IMR-90 (cell line): Measurements from ENCODE around the gene GM2A. TPM values are rescaled to one million over a fixed set of nuclear protein-coding genes. Genes with fewer than 3 reads are reported as not detected.

ENCODE experiments used
- ATAC-seq: fragments of 200-7000 bp; cut with Tn5 transposase; 2 replicates; pipeline ENCODE4 v1.9.1; 2020; ENCODE audit warnings: low read depth, mild to moderate bottlenecking, moderate library complexity
- BruUV-seq: library from RNA; stranded (reverse); fragments of 400-500 nt; replicated peaks from 2 replicates; lab custom pipeline; 2021; lab: Mats Ljungman, UMichigan
- CTCF ChIA-PET: fragments of 300-600 bp; formaldehyde crosslinking; extraction: SDS; loops from one replicate; lab custom pipeline; 2021; ENCODE audit warnings: antibody characterized with exemption; lab: Yijun Ruan, JAX
- POLR2A ChIA-PET: fragments of 300-600 bp; sonication (Branson Sonifier 250); formaldehyde crosslinking; loops from one replicate; lab custom pipeline; 2022; ENCODE audit warnings: antibody characterized with exemption; ENCODE audit not compliant: unreplicated experiment; lab: Charles Lee
- DNase-seq: peaks from one replicate; pipeline ENCODE4 v3.0.0; 2013
- H2AFZ ChIP-seq: replicated peaks from 2 replicates; pipeline ENCODE3; 2013; ENCODE audit warnings: low read length, mild to moderate bottlenecking; ENCODE audit not compliant: poor library complexity
- H2AK5ac ChIP-seq: 2 replicates; pipeline ENCODE4 v1.6.1; 2013; ENCODE audit warnings: low read depth, low read length, inconsistent platforms
- H2AK9ac ChIP-seq: replicated peaks from 2 replicates; pipeline ENCODE3; 2013; ENCODE audit warnings: mild to moderate bottlenecking, low read depth, low read length, moderate library complexity; ENCODE audit not compliant: poor library complexity
- H2BK120ac ChIP-seq: 2 replicates; pipeline ENCODE4 v1.6.1; 2013; ENCODE audit warnings: low read depth, low read length, inconsistent platforms
- H2BK15ac ChIP-seq: 3 replicates; pipeline ENCODE4 v1.6.1; 2013; ENCODE audit warnings: low read depth, low read length, inconsistent platforms
- H2BK20ac ChIP-seq: 2 replicates; pipeline ENCODE4 v1.6.1; 2013; ENCODE audit warnings: low read depth, mild to moderate bottlenecking, inconsistent platforms, low read length, moderate library complexity
- H2BK5ac ChIP-seq: 2 replicates; pipeline ENCODE4 v1.6.1; 2013; ENCODE audit warnings: mild to moderate bottlenecking, low read depth, low read length, inconsistent platforms; ENCODE audit not compliant: poor library complexity, severe bottlenecking
- H3K14ac ChIP-seq: replicated peaks from 2 replicates; pipeline ENCODE4 v1.6.1; 2013; ENCODE audit warnings: low read depth, low read length, inconsistent platforms
- H3K18ac ChIP-seq: 2 replicates; pipeline ENCODE4 v1.6.1; 2013; ENCODE audit warnings: low read depth, low read length, control low read depth
- H3K23ac ChIP-seq: 2 replicates; pipeline ENCODE4 v1.6.1; 2013; ENCODE audit warnings: low read depth, low read length, inconsistent platforms
- H3K27ac ChIP-seq: 2 replicates; pipeline ENCODE4 v1.5.1; 2013; ENCODE audit warnings: mild to moderate bottlenecking, control low read depth, low read length; ENCODE audit not compliant: insufficient read depth
- H3K27me3 ChIP-seq: 2 replicates; pipeline ENCODE4 v1.6.1; 2013; ENCODE audit warnings: low read length; ENCODE audit not compliant: control insufficient read depth, insufficient read depth
- H3K36me3 ChIP-seq: 2 replicates; pipeline ENCODE4 v1.6.1; 2013; ENCODE audit warnings: low read length, mixed read lengths; ENCODE audit not compliant: control insufficient read depth, insufficient read depth
- H3K4ac ChIP-seq: 2 replicates; pipeline ENCODE4 v1.6.1; 2013; ENCODE audit warnings: low read depth, low read length, inconsistent platforms
- H3K4me1 ChIP-seq: 2 replicates; pipeline ENCODE4 v1.6.1; 2013; ENCODE audit warnings: low read length, mixed read lengths; ENCODE audit not compliant: control insufficient read depth, insufficient read depth
- H3K4me2 ChIP-seq: 2 replicates; pipeline ENCODE4 v1.6.1; 2013; ENCODE audit warnings: low read depth, mild to moderate bottlenecking, control low read depth, low read length, moderate library complexity
- H3K4me3 ChIP-seq: 2 replicates; pipeline ENCODE4 v1.5.1; 2013; ENCODE audit warnings: low read depth, mild to moderate bottlenecking, control low read depth, low read length, moderate library complexity; ENCODE audit not compliant: insufficient read depth
- H3K56ac ChIP-seq: 2 replicates; pipeline ENCODE4 v1.6.1; 2013; ENCODE audit warnings: low read length, inconsistent platforms; ENCODE audit not compliant: insufficient read depth; ENCODE audit errors: extremely low read depth
- H3K79me1 ChIP-seq, 2 experiments: 2 replicates each; pipeline ENCODE4 v1.6.1; 2013; ENCODE audit warnings: low read length in 2 of 2, inconsistent platforms in 1 of 2, low read depth in 1 of 2
- H3K9ac ChIP-seq: 2 replicates; pipeline ENCODE4 v1.6.1; 2013; ENCODE audit warnings: low read depth, low read length, control low read depth
- H3K9me1 ChIP-seq: 2 replicates; pipeline ENCODE4 v1.6.1; 2013; ENCODE audit warnings: low read length, inconsistent platforms; ENCODE audit not compliant: insufficient read depth
- H3K9me3 ChIP-seq: 2 replicates; pipeline ENCODE4 v1.6.1; 2013; ENCODE audit warnings: low read length; ENCODE audit not compliant: control insufficient read depth, insufficient read depth
- H4K20me1 ChIP-seq: 2 replicates; pipeline ENCODE4 v1.6.1; 2013; ENCODE audit warnings: low read length, inconsistent platforms; ENCODE audit not compliant: insufficient read depth
- H4K5ac ChIP-seq: 2 replicates; pipeline ENCODE4 v1.6.1; 2013; ENCODE audit warnings: mild to moderate bottlenecking, low read depth, low read length, control low read depth
- H4K8ac ChIP-seq, 2 experiments: 2 replicates each; pipeline ENCODE4 v1.6.1; 2013; ENCODE audit warnings: low read depth in 2 of 2, low read length in 2 of 2, control low read depth in 1 of 2, inconsistent platforms in 1 of 2
- H4K91ac ChIP-seq: 2 replicates; pipeline ENCODE4 v1.6.1; 2013; ENCODE audit warnings: low read depth, low read length, inconsistent platforms; ENCODE audit not compliant: insufficient read depth
- CEBPB ChIP-seq: IDR thresholded peaks from 2 replicates; pipeline ENCODE4 v1.6.1; 2012; ENCODE audit warnings: low read depth, low read length, improper control_type of control experiment
- FOS ChIP-seq: fragments of 150-350 bp; IDR thresholded peaks from 2 replicates; pipeline ENCODE4 v1.6.1; 2016; ENCODE audit warnings: low read depth, low read length
- MAFK ChIP-seq: IDR thresholded peaks from 2 replicates; pipeline ENCODE4 v1.6.1; 2012; ENCODE audit warnings: low read depth, low read length, improper control_type of control experiment
- MAZ ChIP-seq: IDR thresholded peaks from 2 replicates; pipeline ENCODE4 v1.6.1; 2012; ENCODE audit warnings: low read depth, mild to moderate bottlenecking, low read length, improper control_type of control experiment, moderate library complexity, borderline replicate concordance
- MXI1 ChIP-seq: IDR thresholded peaks from 2 replicates; pipeline ENCODE4 v1.6.1; 2012; ENCODE audit warnings: low read depth, mild to moderate bottlenecking, low read length, moderate library complexity, borderline replicate concordance
- NFE2L2 ChIP-seq: fragments of 150-350 bp; IDR thresholded peaks from 2 replicates; pipeline ENCODE4 v1.6.1; 2016; ENCODE audit warnings: low read depth, mild to moderate bottlenecking, low read length
- POLR2A ChIP-seq: IDR thresholded peaks from 2 replicates; pipeline ENCODE4 v1.6.1; 2012; ENCODE audit warnings: mild to moderate bottlenecking, low read depth, low read length
- RAD21 ChIP-seq: IDR thresholded peaks from 2 replicates; pipeline ENCODE4 v1.6.1; 2012; ENCODE audit warnings: low read length, improper control_type of control experiment
- RCOR1 ChIP-seq: IDR thresholded peaks from 2 replicates; pipeline ENCODE4 v1.6.1; 2012; ENCODE audit warnings: mild to moderate bottlenecking, low read length, improper control_type of control experiment; ENCODE audit not compliant: insufficient replicate concordance
- RFX5 ChIP-seq: IDR thresholded peaks from 2 replicates; pipeline ENCODE4 v1.8.0; 2012; ENCODE audit warnings: low read depth, mild to moderate bottlenecking, low read length, moderate library complexity
- SMC3 ChIP-seq: fragments of 150-350 bp; IDR thresholded peaks from 2 replicates; pipeline ENCODE4 v1.6.1; 2016; ENCODE audit warnings: low read depth, mild to moderate bottlenecking, antibody characterized with exemption, low read length, moderate library complexity
- WGBS, 2 experiments: methylation state at CpG; one replicate each; pipeline versions ENCODE4 v1.1.5 to v1.1.7; 2013; ENCODE audit warnings: missing lambda C conversion rate in 2 of 2; ENCODE audit not compliant: insufficient read length in 1 of 2; ENCODE audit errors: extremely low coverage in 2 of 2; 5-methylcytosine and 5-hydroxymethylcytosine counted together
- dilution Hi-C: fragments of 300-500 bp; cut with HindIII; formaldehyde crosslinking; loops from one replicate; pipeline ENCODE4 v1.14.3; 2018; ENCODE audit warnings: low sequenced_read_pairs; ENCODE audit not compliant: unreplicated experiment
- in situ Hi-C: fragments of 300-500 bp; cut with MboI; formaldehyde crosslinking; loops from 3 replicates; pipeline ENCODE4 v1.14.3; 2019; ENCODE audit warnings: low sequenced_read_pairs, inconsistent platforms, mixed read lengths
- intact Hi-C: fragments of 100-400 bp; cut with micrococcal nuclease; formaldehyde crosslinking; loops from 2 replicates; pipeline ENCODE4 v1.10.0; 2022
- polyA plus RNA-seq, 3 experiments: library from polyadenylated mRNA; depleted of rRNA; stranded (reverse); fragments of >200 nt; gene quantifications; 2 replicates each; pipeline ENCODE4 v1.2.3, GENCODE V29; 2012; ENCODE audit warnings: low replicate concordance in 1 of 3
- total RNA-seq: library from RNA; depleted of rRNA; stranded (reverse); fragments of >200 nt; gene quantifications from 2 replicates; pipeline ENCODE4 v1.2.3, GENCODE V29; 2012
- TF ChIP-seq, protein P1 (sequence below): conservative IDR thresholded peaks from 2 replicates; pipeline ENCODE4 v1.5.1; 2012; ENCODE audit warnings: mild to moderate bottlenecking, low read depth, low read length, improper control_type of control experiment

Gene GM2A
- total and polyA plus RNA-seq, 2 of the 4 experiments (the other 2 are of a cell fraction): 13.8 to 18.5 TPM

DNA sequence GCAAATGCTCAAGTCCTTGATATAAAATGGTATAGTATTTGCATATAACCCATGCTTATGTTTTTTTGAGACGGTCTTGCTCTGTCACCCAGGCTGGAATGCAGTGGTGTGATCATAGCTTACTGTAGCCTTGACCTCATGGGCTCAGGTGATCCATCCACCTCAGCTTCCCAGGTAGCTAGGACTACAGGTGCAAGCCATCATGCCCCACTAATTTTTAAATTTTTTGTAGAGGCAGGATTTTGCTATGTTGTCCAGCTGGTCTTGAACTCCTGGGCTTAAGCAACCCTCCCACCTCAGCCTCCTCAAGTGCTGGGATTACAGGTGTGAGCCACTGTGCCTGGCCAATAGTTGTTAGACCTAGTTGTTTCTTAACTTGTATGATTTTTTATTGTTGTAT lies 33.3 kb downstream of the GM2A start:
- H3K27ac ChIP-seq: no peak overlapping the region
- H3K56ac ChIP-seq: no peak overlapping the region
- intact Hi-C loops: no loop called here
- no peaks in the 10 kb centered on the region for H3K79me1 ChIP-seq
- DNase-seq (no peak), ATAC-seq (no peak)
- H3K9me3 ChIP-seq: no peaks in the 10 kb centered on the region
- no peak overlapping the region for H2BK5ac ChIP-seq
- no peaks in the 10 kb centered on the region for H3K36me3 ChIP-seq
- no peak overlapping the region for H2AK5ac ChIP-seq
- no CpG with 5 or more reads among the region's 1 CpG for WGBS, 2 experiments
- BruUV-seq: no TSS peak
- no peak overlapping the region for H4K8ac ChIP-seq
- H2BK20ac ChIP-seq: no peak overlapping the region
- no peak overlapping the region for H3K4me3 ChIP-seq
- H3K27me3 ChIP-seq: no peaks in the 10 kb centered on the region; the same call in none of the 2 replicates
- H3K9me1 ChIP-seq: no peaks in the 10 kb centered on the region
- H2AK9ac ChIP-seq: no peak overlapping the region
- H3K23ac ChIP-seq: no peak overlapping the region
- H3K4ac ChIP-seq: no peak overlapping the region
- no peak overlapping the region for H2BK15ac ChIP-seq
- TF ChIP-seq RFX5: no peak
- no peak for TF ChIP-seq MAFK
- no peak for TF ChIP-seq MAZ
- no peak for TF ChIP-seq FOS
- no peak for TF ChIP-seq RCOR1
- TF ChIP-seq POLR2A: no peak
- TF ChIP-seq, protein P1, sequence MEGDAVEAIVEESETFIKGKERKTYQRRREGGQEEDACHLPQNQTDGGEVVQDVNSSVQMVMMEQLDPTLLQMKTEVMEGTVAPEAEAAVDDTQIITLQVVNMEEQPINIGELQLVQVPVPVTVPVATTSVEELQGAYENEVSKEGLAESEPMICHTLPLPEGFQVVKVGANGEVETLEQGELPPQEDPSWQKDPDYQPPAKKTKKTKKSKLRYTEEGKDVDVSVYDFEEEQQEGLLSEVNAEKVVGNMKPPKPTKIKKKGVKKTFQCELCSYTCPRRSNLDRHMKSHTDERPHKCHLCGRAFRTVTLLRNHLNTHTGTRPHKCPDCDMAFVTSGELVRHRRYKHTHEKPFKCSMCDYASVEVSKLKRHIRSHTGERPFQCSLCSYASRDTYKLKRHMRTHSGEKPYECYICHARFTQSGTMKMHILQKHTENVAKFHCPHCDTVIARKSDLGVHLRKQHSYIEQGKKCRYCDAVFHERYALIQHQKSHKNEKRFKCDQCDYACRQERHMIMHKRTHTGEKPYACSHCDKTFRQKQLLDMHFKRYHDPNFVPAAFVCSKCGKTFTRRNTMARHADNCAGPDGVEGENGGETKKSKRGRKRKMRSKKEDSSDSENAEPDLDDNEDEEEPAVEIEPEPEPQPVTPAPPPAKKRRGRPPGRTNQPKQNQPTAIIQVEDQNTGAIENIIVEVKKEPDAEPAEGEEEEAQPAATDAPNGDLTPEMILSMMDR: no peak
- TF ChIP-seq NFE2L2: no peak
- TF ChIP-seq MXI1: no peak
- TF ChIP-seq CEBPB: no peak
- TF ChIP-seq SMC3: no peak
- no peak for TF ChIP-seq RAD21
- no peaks in the 10 kb centered on the region for H4K20me1 ChIP-seq
- H2AFZ ChIP-seq: no peak overlapping the region
- ChIA-PET CTCF (no interaction called here), POLR2A (no interaction called here)
- H3K14ac ChIP-seq: no peak overlapping the region
- no peak overlapping the region for H4K91ac ChIP-seq
- no peak overlapping the region for H2BK120ac ChIP-seq
- H3K4me2 ChIP-seq: no peak overlapping the region
- in situ Hi-C loops: no loop called here
- no peak overlapping the region for H3K9ac ChIP-seq
- dilution Hi-C loops: no loop called here
- no peak overlapping the region for H3K18ac ChIP-seq
- H4K5ac ChIP-seq: no peak overlapping the region
- H3K4me1 ChIP-seq: no peaks in the 10 kb centered on the region
